ENCODE measurements around the gene CTAG1B.
"Not testable (repeated sequence)": the region's sequence is repeated elsewhere in the genome, so short reads cannot be mapped to it uniquely, and the experiment has no call there.

The CTAG1B gene

DNA sequence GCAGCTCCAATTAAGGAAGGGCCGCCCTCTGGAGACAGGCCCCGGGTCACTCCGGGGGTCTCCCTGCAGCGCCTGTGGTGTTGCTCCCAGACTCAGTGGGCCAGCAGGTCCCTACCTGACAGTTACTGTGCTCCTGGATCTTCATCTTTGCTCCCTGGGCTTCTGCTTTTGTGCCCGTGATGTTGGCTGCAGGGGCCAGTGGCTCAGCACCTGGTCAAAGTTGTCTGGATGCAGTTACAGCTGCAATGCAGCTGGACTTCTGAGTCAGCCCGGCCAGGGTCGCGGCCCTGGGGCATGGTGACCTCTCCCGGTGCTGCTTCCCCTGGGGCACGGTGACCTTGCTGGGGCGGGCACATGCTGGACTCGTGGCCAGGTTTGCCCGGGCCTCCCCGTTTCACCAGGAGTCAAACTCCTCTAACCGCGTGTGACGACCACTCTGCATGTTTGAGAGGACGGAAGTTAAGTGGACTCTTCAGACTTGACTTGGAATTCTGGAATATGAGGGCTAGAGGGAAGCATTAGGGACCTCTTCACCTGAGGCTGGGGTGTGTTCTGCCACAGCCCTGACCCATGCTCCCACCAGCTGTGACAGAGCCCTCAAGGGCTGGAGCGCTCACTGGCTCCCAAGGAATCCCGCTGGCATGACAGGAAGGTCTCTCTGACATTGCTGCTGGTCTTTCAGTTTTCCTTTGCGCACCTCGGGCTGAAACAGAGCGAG is 30.6 kb upstream of the CTAG1B start:
- DNase-seq (ENCODE audit: low spot score in 2 of 2) (no peak), ATAC-seq (ENCODE audit: low read depth) (no peak)
- H3K4me1 Mint-ChIP-seq, result no peaks in the 10 kb centered on the region
- H3K4me3 Mint-ChIP-seq, result no peak overlapping the region
- no peak overlapping the region for H3K27ac Mint-ChIP-seq
- no peaks in the 10 kb centered on the region for H3K36me3 Mint-ChIP-seq
- no peaks in the 10 kb centered on the region for H3K9me3 Mint-ChIP-seq
- H3K27me3 Mint-ChIP-seq, result no peaks in the 10 kb centered on the region

GRCh38 chrX:154648931-154649330 is 29.8 kb upstream of the CTAG1B start:
- DNase-seq (ENCODE audit: low spot score in 2 of 2) (no peak), ATAC-seq (ENCODE audit: low read depth) (no peak)
- Mint-ChIP-seq H3K4me1 (no peaks in the 10 kb centered on the region), H3K36me3 (no peaks in the 10 kb centered on the region), H3K9me3 (no peaks in the 10 kb centered on the region), H3K4me3 (no peak overlapping the region), H3K27me3 (no peaks in the 10 kb centered on the region), H3K27ac (no peak overlapping the region)

DNA sequence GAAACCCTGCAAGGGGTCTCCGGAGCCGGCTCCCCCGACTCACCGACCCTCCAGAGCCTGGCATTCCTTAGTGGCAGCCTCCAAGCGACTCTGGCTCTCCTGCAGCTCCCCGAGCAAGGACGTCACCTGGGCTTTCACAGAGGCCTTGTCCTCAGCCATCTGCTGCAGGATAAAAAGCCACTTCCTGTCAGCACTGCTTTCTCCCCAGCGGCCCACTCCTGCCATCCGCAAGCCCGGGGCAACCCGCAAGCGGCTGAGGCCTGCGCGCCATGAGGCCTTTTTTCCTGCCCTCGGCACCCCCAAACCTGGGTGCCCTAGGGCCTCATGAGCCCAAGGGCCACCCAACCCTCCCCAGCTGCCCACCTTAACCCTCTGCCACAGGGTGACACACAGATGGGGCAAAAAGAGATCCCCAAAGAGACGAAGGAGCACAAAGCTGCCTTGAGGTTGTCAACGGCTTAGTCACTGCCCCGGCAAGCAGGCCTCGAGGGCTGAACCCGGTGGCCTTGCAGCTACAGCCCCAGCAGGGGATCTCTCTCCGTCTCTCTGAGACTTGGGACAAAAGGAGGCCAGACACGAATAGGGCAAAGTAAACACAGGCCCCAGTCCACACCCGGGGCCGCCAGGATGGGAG is 26.8 kb upstream of the CTAG1B start:
- H3K36me3 Mint-ChIP-seq; H3K4me1 Mint-ChIP-seq; H3K9me3 Mint-ChIP-seq; ATAC-seq (ENCODE audit: low read depth); DNase-seq (ENCODE audit: low spot score in 2 of 2); H3K27ac Mint-ChIP-seq; H3K27me3 Mint-ChIP-seq; H3K4me3 Mint-ChIP-seq: not testable (repeated sequence)

GRCh38 chrX:154643708-154644107 is 24.6 kb upstream of the CTAG1B start:
- not testable (repeated sequence) for DNase-seq (ENCODE audit: low spot score in 2 of 2); H3K36me3 Mint-ChIP-seq; H3K4me1 Mint-ChIP-seq; ATAC-seq (ENCODE audit: low read depth); H3K9me3 Mint-ChIP-seq; H3K4me3 Mint-ChIP-seq; H3K27me3 Mint-ChIP-seq; H3K27ac Mint-ChIP-seq

DNA sequence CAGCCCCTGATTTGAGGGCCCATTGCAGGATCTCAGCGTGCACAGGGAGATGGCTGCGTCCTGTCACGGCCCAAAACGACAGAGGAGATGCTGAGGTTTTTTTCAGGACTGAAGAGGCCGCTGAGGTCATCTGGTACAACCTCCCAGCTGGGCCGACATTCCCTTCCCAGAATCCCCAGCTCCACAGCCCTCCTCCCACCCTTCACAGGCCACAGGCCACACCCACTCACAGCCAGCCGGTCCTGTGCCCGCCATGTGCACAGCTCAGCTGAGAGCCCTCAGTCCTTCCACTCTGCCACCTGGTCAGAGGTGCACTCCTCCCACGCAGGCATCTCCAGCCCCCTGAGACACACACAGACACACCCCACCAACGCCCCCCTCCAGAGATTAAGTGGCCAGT is 22.7 kb upstream of the CTAG1B start:
- H3K27ac Mint-ChIP-seq; H3K4me3 Mint-ChIP-seq; DNase-seq (ENCODE audit: low spot score in 2 of 2); ATAC-seq (ENCODE audit: low read depth); H3K9me3 Mint-ChIP-seq; H3K36me3 Mint-ChIP-seq; H3K4me1 Mint-ChIP-seq; H3K27me3 Mint-ChIP-seq: not testable (repeated sequence)

GRCh38 chrX:154633661-154634060 is 14.6 kb upstream of the CTAG1B start:
- not testable (repeated sequence) for H3K9me3 Mint-ChIP-seq; ATAC-seq (ENCODE audit: low read depth); H3K27me3 Mint-ChIP-seq; H3K36me3 Mint-ChIP-seq; DNase-seq (ENCODE audit: low spot score in 2 of 2); H3K4me1 Mint-ChIP-seq; H3K4me3 Mint-ChIP-seq; H3K27ac Mint-ChIP-seq

GRCh38 chrX:154630949-154631348 is 11.9 kb upstream of the CTAG1B start:
- H3K36me3 Mint-ChIP-seq; H3K4me3 Mint-ChIP-seq; DNase-seq (ENCODE audit: low spot score in 2 of 2); H3K9me3 Mint-ChIP-seq; H3K27ac Mint-ChIP-seq; H3K27me3 Mint-ChIP-seq; ATAC-seq (ENCODE audit: low read depth); H3K4me1 Mint-ChIP-seq: not testable (repeated sequence)

GRCh38 chrX:154628960-154629359 is 9.9 kb upstream of the CTAG1B start:
- DNase-seq (ENCODE audit: low spot score in 2 of 2); H3K4me3 Mint-ChIP-seq; ATAC-seq (ENCODE audit: low read depth); H3K36me3 Mint-ChIP-seq; H3K27me3 Mint-ChIP-seq; H3K9me3 Mint-ChIP-seq; H3K27ac Mint-ChIP-seq; H3K4me1 Mint-ChIP-seq: not testable (repeated sequence)

DNA sequence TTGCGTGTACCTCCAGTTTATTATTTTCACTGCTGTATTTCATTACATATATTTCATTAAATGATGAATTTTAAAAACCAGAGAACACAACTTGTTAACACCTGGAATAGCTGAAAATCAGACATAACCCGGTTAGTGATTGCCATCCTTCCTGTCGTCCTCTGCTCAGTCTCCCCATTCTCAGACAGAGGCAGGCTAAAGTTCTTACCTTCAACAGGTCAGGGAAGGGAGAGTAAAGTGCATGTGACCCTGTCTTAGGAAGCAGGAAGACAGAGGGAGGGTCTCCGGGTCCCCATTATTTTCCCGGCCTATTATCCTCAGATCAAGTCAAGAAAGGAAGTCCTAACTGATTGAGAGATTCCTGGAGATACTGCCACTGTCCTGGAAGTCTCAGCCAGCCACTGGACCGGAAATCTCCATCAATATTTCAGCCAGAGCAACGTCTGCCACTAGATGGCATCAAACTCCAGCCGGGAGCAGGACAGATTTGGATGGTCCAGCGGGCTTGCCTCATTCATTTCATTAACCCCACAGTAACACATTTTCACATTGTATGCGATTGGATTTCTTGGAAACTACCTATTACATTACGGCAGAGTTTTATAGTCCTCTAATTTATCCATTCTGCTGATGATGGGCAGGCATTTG is 1.8 kb upstream of the CTAG1B start:
- H3K27me3 Mint-ChIP-seq; ATAC-seq (ENCODE audit: low read depth); H3K4me1 Mint-ChIP-seq; H3K27ac Mint-ChIP-seq; H3K9me3 Mint-ChIP-seq; H3K36me3 Mint-ChIP-seq; H3K4me3 Mint-ChIP-seq; DNase-seq (ENCODE audit: low spot score in 2 of 2): not testable (repeated sequence)

DNA sequence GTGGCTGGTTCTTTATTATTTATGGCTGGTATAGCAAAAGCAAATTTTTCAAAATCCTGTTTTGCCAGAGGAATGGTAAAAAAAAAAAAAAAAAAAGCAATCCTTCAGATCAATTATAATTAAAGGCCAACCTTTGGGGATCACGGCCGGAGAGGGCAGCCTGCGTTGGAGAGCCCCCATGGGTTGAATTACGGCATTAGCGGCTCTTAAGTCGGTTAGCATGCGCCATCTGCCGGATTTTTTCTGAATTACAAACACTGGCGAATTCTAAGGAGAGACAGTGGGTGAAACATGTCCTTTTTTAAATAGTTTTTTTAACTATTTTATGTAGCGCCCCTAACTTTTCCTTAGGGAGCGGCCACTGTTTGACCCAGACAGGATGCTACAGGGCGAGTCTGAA is 5.5 kb downstream of the CTAG1B start:
- H3K27me3 Mint-ChIP-seq; DNase-seq (ENCODE audit: low spot score in 2 of 2); H3K9me3 Mint-ChIP-seq; H3K27ac Mint-ChIP-seq; H3K4me1 Mint-ChIP-seq; H3K4me3 Mint-ChIP-seq; ATAC-seq (ENCODE audit: low read depth); H3K36me3 Mint-ChIP-seq: not testable (repeated sequence)

DNA sequence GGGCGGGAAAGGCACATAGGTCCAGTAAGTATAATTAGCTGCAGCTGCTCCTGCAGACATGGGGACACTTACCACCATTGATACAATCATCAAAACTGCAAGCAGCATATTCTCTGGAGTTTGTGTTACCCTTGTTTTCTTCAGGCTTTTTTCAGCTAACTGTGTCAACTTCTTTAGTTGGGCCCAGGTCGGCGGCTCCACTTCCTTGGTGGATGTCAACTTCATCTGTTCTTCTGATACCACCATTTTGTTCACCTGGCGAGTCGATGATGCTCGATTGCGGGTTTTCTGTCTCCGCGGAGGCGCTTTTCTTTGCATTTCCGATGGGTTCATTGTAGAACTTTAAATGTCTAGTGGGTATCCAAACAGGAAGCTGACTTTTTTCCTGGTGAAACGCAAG is 7.9 kb downstream of the CTAG1B start:
- DNase-seq (ENCODE audit: low spot score in 2 of 2); H3K4me1 Mint-ChIP-seq; H3K36me3 Mint-ChIP-seq; ATAC-seq (ENCODE audit: low read depth); H3K27me3 Mint-ChIP-seq; H3K4me3 Mint-ChIP-seq; H3K9me3 Mint-ChIP-seq; H3K27ac Mint-ChIP-seq: not testable (repeated sequence)

GRCh38 chrX:154608823-154609222 is 10.3 kb downstream of the CTAG1B start:
- not testable (repeated sequence) for H3K36me3 Mint-ChIP-seq; H3K9me3 Mint-ChIP-seq; ATAC-seq (ENCODE audit: low read depth); H3K27me3 Mint-ChIP-seq; H3K4me3 Mint-ChIP-seq; DNase-seq (ENCODE audit: low spot score in 2 of 2); H3K27ac Mint-ChIP-seq; H3K4me1 Mint-ChIP-seq

DNA sequence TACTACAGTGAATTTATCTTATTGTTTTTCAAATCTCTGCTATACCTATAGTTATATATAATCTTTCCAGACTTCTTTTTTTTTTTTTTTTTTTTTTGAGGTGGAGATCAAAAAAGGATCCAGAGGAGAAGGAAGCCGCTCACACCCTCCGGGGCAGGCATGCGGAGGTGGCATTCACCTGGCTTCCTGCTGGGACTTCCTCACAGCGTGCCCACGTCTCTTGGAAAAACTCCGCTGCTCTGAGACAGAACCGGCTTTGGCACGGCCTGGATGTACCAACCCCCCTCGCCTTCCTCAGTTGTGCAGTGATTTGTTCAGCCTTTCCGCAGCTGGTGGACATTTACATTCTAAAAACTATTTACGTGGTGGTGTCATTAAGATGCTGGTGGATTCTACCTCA is 11.1 kb downstream of the CTAG1B start:
- H3K36me3 Mint-ChIP-seq; DNase-seq (ENCODE audit: low spot score in 2 of 2); H3K4me1 Mint-ChIP-seq; H3K27ac Mint-ChIP-seq; H3K9me3 Mint-ChIP-seq; ATAC-seq (ENCODE audit: low read depth); H3K4me3 Mint-ChIP-seq; H3K27me3 Mint-ChIP-seq: not testable (repeated sequence)

- no peaks in the 10 kb centered on the region for H3K36me3 Mint-ChIP-seq
- H3K4me3 Mint-ChIP-seq, result no peak overlapping the region
- no peaks in the 10 kb centered on the region for H3K9me3 Mint-ChIP-seq
- H3K27me3 Mint-ChIP-seq, result peaks cover 5% of the 10 kb centered on the region
- ATAC-seq (ENCODE audit: low read depth) (no peak), DNase-seq (ENCODE audit: low spot score in 2 of 2) (no peak)
- H3K27ac Mint-ChIP-seq, result no peak overlapping the region
- H3K4me1 Mint-ChIP-seq, result no peaks in the 10 kb centered on the region
These were observed 11.7 kb downstream of the CTAG1B start for GRCh38 chrX:154607370-154607769.

DNA sequence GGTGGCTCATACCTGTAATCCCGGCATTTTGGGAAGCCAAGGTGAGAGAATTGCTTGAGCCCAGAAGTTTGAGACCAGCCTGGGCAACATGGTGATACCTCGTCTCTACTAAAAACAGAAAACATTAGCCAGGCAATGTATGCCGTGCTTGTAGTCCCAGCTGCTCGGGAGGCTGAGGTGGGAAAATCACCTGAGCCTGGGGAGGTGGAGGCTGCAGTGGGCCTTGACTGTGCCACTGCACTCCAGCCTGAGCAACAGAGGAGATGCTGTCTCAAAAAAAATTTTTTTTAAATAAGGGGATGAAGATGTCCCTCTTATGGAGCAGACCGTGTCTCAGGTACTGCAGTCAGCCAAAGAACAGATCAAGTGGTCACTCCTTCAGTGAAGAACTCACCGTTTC is 13.5 kb downstream of the CTAG1B start:
- DNase-seq (ENCODE audit: low spot score in 2 of 2), result no peak
- H3K27me3 Mint-ChIP-seq, result peaks cover 9% of the 10 kb centered on the region
- no peak overlapping the region for H3K27ac Mint-ChIP-seq
- H3K9me3 Mint-ChIP-seq, result no peaks in the 10 kb centered on the region
- no peaks in the 10 kb centered on the region for H3K4me1 Mint-ChIP-seq
- no peaks in the 10 kb centered on the region for H3K36me3 Mint-ChIP-seq
- no peak overlapping the region for H3K4me3 Mint-ChIP-seq
- ATAC-seq (ENCODE audit: low read depth), result no peak
